ENCODE data around the gene USP34.
"Not testable (repeated sequence)": the region's sequence is repeated elsewhere in the genome, so short reads cannot be mapped to it uniquely, and the experiment has no call there.

USP34 gene

GRCh38 chr2:61149074-61149473, 321.8 kb downstream of the USP34 start:
- DNase-seq (ENCODE audit: low spot score), result no peak

GRCh38 chr2:61148091-61148490, 322.8 kb downstream of the USP34 start:
- DNase-seq (ENCODE audit: low spot score), result not testable (repeated sequence)

- no peak for DNase-seq (ENCODE audit: low spot score)
These were observed 324.9 kb downstream of the USP34 start for GRCh38 chr2:61145990-61146389.

- DNase-seq (ENCODE audit: low spot score), result peak; percentile 91
These were observed 326.1 kb downstream of the USP34 start for GRCh38 chr2:61144697-61145268.

- no peak for DNase-seq (ENCODE audit: low spot score)
These were observed 329.7 kb downstream of the USP34 start for GRCh38 chr2:61141151-61141550.

GRCh38 chr2:61138859-61139258, 332.0 kb downstream of the USP34 start:
- DNase-seq (ENCODE audit: low spot score), result no peak
